NCI-H2081 treated with DMSO at 0.1 percent for 48 hours (cell line): ENCODE measurements around the gene ASB3.
A peak's percentile ranks its signal among the peaks of the same experiment; 100 is the strongest.
"Not testable (repeated sequence)": the region's sequence is repeated elsewhere in the genome, so short reads cannot be mapped to it uniquely, and the experiment has no call there.

ENCODE experiments used
- DNase-seq: peaks from one replicate; lab custom pipeline; 2025; lab: John Stamatoyannopoulos, UW

The ASB3 gene

GRCh38 chr2:53729143-53729762 is 57.5 kb downstream of the ASB3 start:
- no peak for DNase-seq

- DNase-seq = peak; percentile 9
These were observed 58.8 kb downstream of the ASB3 start for GRCh38 chr2:53727921-53728320.

- no peak for DNase-seq
These were observed 61.1 kb downstream of the ASB3 start for GRCh38 chr2:53725662-53726061.

GRCh38 chr2:53724536-53724935 is 62.2 kb downstream of the ASB3 start:
- DNase-seq = no peak

GRCh38 chr2:53720944-53721343 is 65.8 kb downstream of the ASB3 start:
- DNase-seq = not testable (repeated sequence)

- DNase-seq = no peak
These were observed 71.2 kb downstream of the ASB3 start for GRCh38 chr2:53715568-53715967.

GRCh38 chr2:53711271-53711780 is 75.4 kb downstream of the ASB3 start:
- DNase-seq = no peak

GRCh38 chr2:53708988-53709387 is 77.8 kb downstream of the ASB3 start:
- no peak for DNase-seq

- DNase-seq = no peak
These were observed 85.5 kb downstream of the ASB3 start for GRCh38 chr2:53701221-53701620.

GRCh38 chr2:53697686-53698085 is 89.1 kb downstream of the ASB3 start:
- no peak for DNase-seq

GRCh38 chr2:53697092-53697491 is 89.7 kb downstream of the ASB3 start:
- DNase-seq = no peak

- DNase-seq = no peak
These were observed 91.2 kb downstream of the ASB3 start for GRCh38 chr2:53695575-53695974.

- no peak for DNase-seq
These were observed 92.5 kb downstream of the ASB3 start for GRCh38 chr2:53694096-53694771.

- DNase-seq = no peak
These were observed 95.9 kb downstream of the ASB3 start for GRCh38 chr2:53690876-53691275.

- DNase-seq = no peak
These were observed 113.8 kb downstream of the ASB3 start for GRCh38 chr2:53672881-53673522.

- no peak for DNase-seq
These were observed 116.4 kb downstream of the ASB3 start for GRCh38 chr2:53670331-53670730.

- no peak for DNase-seq
These were observed 118.1 kb downstream of the ASB3 start for GRCh38 chr2:53668624-53669026.

- not testable (repeated sequence) for DNase-seq
These were observed 119.6 kb downstream of the ASB3 start for GRCh38 chr2:53667130-53667529.

- DNase-seq = no peak
These were observed 125.9 kb downstream of the ASB3 start for GRCh38 chr2:53660886-53661285.

- not testable (repeated sequence) for DNase-seq
These were observed 128.3 kb downstream of the ASB3 start for GRCh38 chr2:53658474-53658873.

GRCh38 chr2:53655256-53655655 is 131.5 kb downstream of the ASB3 start:
- DNase-seq = no peak

GRCh38 chr2:53654396-53654795 is 132.4 kb downstream of the ASB3 start:
- DNase-seq = no peak

GRCh38 chr2:53652131-53652530 is 134.6 kb downstream of the ASB3 start:
- no peak for DNase-seq
